ENCODE data around the gene S100A8. TPM values are rescaled to one million over a fixed set of nuclear protein-coding genes. Genes with fewer than 3 reads are reported as not detected.

The S100A8 gene
- total RNA-seq, 1 donor from 2014 or later, result not detected

- DNase-seq (ENCODE audit: low read depth), result no peak
- H3K4me3 ChIP-seq (ENCODE audit: low read depth, low read length), result no peak overlapping the region
- TF ChIP-seq, protein P1, sequence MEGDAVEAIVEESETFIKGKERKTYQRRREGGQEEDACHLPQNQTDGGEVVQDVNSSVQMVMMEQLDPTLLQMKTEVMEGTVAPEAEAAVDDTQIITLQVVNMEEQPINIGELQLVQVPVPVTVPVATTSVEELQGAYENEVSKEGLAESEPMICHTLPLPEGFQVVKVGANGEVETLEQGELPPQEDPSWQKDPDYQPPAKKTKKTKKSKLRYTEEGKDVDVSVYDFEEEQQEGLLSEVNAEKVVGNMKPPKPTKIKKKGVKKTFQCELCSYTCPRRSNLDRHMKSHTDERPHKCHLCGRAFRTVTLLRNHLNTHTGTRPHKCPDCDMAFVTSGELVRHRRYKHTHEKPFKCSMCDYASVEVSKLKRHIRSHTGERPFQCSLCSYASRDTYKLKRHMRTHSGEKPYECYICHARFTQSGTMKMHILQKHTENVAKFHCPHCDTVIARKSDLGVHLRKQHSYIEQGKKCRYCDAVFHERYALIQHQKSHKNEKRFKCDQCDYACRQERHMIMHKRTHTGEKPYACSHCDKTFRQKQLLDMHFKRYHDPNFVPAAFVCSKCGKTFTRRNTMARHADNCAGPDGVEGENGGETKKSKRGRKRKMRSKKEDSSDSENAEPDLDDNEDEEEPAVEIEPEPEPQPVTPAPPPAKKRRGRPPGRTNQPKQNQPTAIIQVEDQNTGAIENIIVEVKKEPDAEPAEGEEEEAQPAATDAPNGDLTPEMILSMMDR (conservative IDR thresholded peaks at IDR 0.05; ENCODE audit: low read depth, low read length), result no peak
These were observed 49.4 kb downstream of the S100A8 start for GRCh38 chr1:153341431-153341934.

DNA sequence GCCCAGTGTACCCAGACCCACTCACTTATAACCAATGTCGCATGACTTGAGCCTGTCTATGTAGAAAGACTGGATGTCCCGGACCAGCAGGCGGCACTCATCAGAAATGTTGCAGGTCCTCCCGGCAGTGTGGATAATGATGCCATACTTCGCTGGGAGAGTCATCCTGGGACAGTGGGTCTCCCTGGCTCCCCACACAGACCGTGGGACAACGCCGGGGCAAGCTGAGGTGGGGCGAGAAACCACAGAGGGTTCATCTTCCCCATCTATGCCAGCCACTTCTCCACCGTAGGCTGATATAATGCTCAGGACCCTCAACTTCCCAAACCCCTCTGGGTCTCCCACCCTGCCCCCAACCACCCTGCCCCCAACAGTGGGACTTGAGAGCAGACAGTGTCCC is 50.5 kb downstream of the S100A8 start:
- TF ChIP-seq, protein P1 (conservative IDR thresholded peaks at IDR 0.05; ENCODE audit: low read depth, low read length), result no peak
- DNase-seq (ENCODE audit: low read depth), result no peak
- no peak overlapping the region for H3K4me3 ChIP-seq (ENCODE audit: low read depth, low read length)

Other genes starting within 250 kb of the S100A8 start
- not detected in 2 replicates for gene SPRR2G, start 240.2 kb downstream of the S100A8 start, total RNA-seq
- gene LELP1, start 187.6 kb downstream of the S100A8 start, total RNA-seq, result not detected in 2 replicates
- gene PRR9, start 173.5 kb downstream of the S100A8 start, total RNA-seq, result 0.72 TPM in 1 of 2 replicates, not detected in the other
- not detected in 2 replicates for gene LORICRIN, start 131.4 kb downstream of the S100A8 start, total RNA-seq
- gene PGLYRP3, start 78.1 kb downstream of the S100A8 start, total RNA-seq, result not detected in 2 replicates
- gene PGLYRP4, start 42.2 kb downstream of the S100A8 start, total RNA-seq, result not detected in 2 replicates
- 18.9 and 88.6 TPM in 2 replicates for gene S100A9, start 33.2 kb downstream of the S100A8 start, total RNA-seq
- not detected in 2 replicates for gene S100A12, start 15.5 kb downstream of the S100A8 start, total RNA-seq
- gene S100A7A, start 25.4 kb upstream of the S100A8 start, total RNA-seq, result not detected in 2 replicates
- not detected in 2 replicates for gene S100A7, start 69.6 kb upstream of the S100A8 start, total RNA-seq
- gene S100A6, start 144.9 kb upstream of the S100A8 start, total RNA-seq, result 1,217 and 1,569 TPM in 2 replicates
- 2.7 and 4.0 TPM in 2 replicates for gene S100A5, start 149.9 kb upstream of the S100A8 start, total RNA-seq
- 31.2 and 33.8 TPM in 2 replicates for gene S100A4, start 154.7 kb upstream of the S100A8 start, total RNA-seq
- 10.2 and 27.6 TPM in 2 replicates for gene S100A3, start 158.2 kb upstream of the S100A8 start, total RNA-seq
- 24.8 and 25.6 TPM in 2 replicates for gene S100A2, start 174.8 kb upstream of the S100A8 start, total RNA-seq
- 832 and 1,016 TPM in 2 replicates for gene S100A16, start 222.1 kb upstream of the S100A8 start, total RNA-seq
- 11.2 and 43.8 TPM in 2 replicates for gene S100A14, start 225.3 kb upstream of the S100A8 start, total RNA-seq
- 186 and 345 TPM in 2 replicates for gene S100A13, start 236.4 kb upstream of the S100A8 start, total RNA-seq
- gene S100A1, start 237.4 kb upstream of the S100A8 start, total RNA-seq, result 1.3 and 16.5 TPM in 2 replicates
- gene CHTOP, start 243.0 kb upstream of the S100A8 start, total RNA-seq, result 53.0 and 64.7 TPM in 2 replicates